Glutamatergic neuron (in vitro differentiated cells): ENCODE data around the gene CTAG1A. TPM values are rescaled to one million over a fixed set of nuclear protein-coding genes. Genes with fewer than 3 reads are reported as not detected.
"Not testable (repeated sequence)": the region's sequence is repeated elsewhere in the genome, so short reads cannot be mapped to it uniquely, and the experiment has no call there.

ENCODE experiments used
- DNase-seq: peaks from one replicate; pipeline ENCODE4 v3.0.0; 2022
- H3K27ac Mint-ChIP-seq: one replicate; pipeline ENCODE4 v1.8.0; 2020; ENCODE audit warnings: mild to moderate bottlenecking, mixed read lengths, inconsistent platforms; ENCODE audit not compliant: unreplicated experiment
- H3K27me3 Mint-ChIP-seq: one replicate; pipeline ENCODE4 v1.8.0; 2020; ENCODE audit warnings: mild to moderate bottlenecking, moderate library complexity, mixed read lengths, inconsistent platforms; ENCODE audit not compliant: unreplicated experiment
- H3K36me3 Mint-ChIP-seq: one replicate; pipeline ENCODE4 v1.8.0; 2020; ENCODE audit warnings: mild to moderate bottlenecking, mixed read lengths, inconsistent platforms; ENCODE audit not compliant: unreplicated experiment
- H3K4me1 Mint-ChIP-seq: one replicate; pipeline ENCODE4 v1.8.0; 2020; ENCODE audit warnings: mild to moderate bottlenecking, low read depth, mixed read lengths, inconsistent platforms; ENCODE audit not compliant: unreplicated experiment
- H3K4me3 Mint-ChIP-seq: one replicate; pipeline ENCODE4 v1.8.0; 2020; ENCODE audit warnings: mild to moderate bottlenecking, mixed read lengths, inconsistent platforms; ENCODE audit not compliant: unreplicated experiment
- H3K9me3 Mint-ChIP-seq: one replicate; pipeline ENCODE4 v1.8.0; 2020; ENCODE audit warnings: mild to moderate bottlenecking, moderate library complexity, mixed read lengths, inconsistent platforms; ENCODE audit not compliant: unreplicated experiment
- CTCF ChIP-seq: fragments of 200-600 bp; sonication (generic); IDR thresholded peaks from one replicate; pipeline ENCODE4 v1.5.0; 2021; ENCODE audit not compliant: partially characterized antibody, unreplicated experiment
- total RNA-seq: library from RNA; stranded (reverse); fragmentation: NEBNext Ultra II Directional; extraction: Animal tissue kit (Norgen Biotek cat#: 25700); gene quantifications from one replicate; pipeline ENCODE4 v1.2.1, GENCODE V29; 2021; ENCODE audit not compliant: unreplicated experiment

The CTAG1A gene
- total RNA-seq, 1 donor from 2014 or later = not detected

- H3K27ac Mint-ChIP-seq = peak within 1 kb of the TSS; percentile 89
- H3K36me3 Mint-ChIP-seq = no peaks in the 10 kb centered on the region
- H3K27me3 Mint-ChIP-seq = no peaks in the 10 kb centered on the region
- H3K9me3 Mint-ChIP-seq = peaks cover 6% of the 10 kb centered on the region
- no peak for TF ChIP-seq CTCF
- peak; percentile 91 for DNase-seq
- H3K4me1 Mint-ChIP-seq = peaks cover 4% of the 10 kb centered on the region
- peak within 1 kb of the TSS; percentile 97 for H3K4me3 Mint-ChIP-seq
These were observed 37.5 kb upstream of the CTAG1A start, which contains the start of gene IKBKG for GRCh38 chrX:154547245-154548027. TSS of gene IKBKG (plus strand) at chrX:154547620. CDS start at chrX:154552003, 4,383 bp downstream.

- no peak for TF ChIP-seq CTCF
- no peaks in the 10 kb centered on the region for H3K27me3 Mint-ChIP-seq
- peak overlapping the region; percentile 89 for H3K27ac Mint-ChIP-seq
- no peak for DNase-seq
- H3K4me3 Mint-ChIP-seq = peak overlapping the region; percentile 97
- peaks cover 4% of the 10 kb centered on the region for H3K4me1 Mint-ChIP-seq
- H3K9me3 Mint-ChIP-seq = peaks cover 6% of the 10 kb centered on the region
- no peaks in the 10 kb centered on the region for H3K36me3 Mint-ChIP-seq
These were observed 37.0 kb upstream of the CTAG1A start for GRCh38 chrX:154548028-154548316.

- no peak for DNase-seq
- H3K27me3 Mint-ChIP-seq = no peaks in the 10 kb centered on the region
- H3K36me3 Mint-ChIP-seq = no peaks in the 10 kb centered on the region
- peaks cover 6% of the 10 kb centered on the region for H3K9me3 Mint-ChIP-seq
- H3K27ac Mint-ChIP-seq = no peak overlapping the region
- TF ChIP-seq CTCF = no peak
- no peak overlapping the region for H3K4me3 Mint-ChIP-seq
- peaks cover 4% of the 10 kb centered on the region for H3K4me1 Mint-ChIP-seq
These were observed 35.2 kb upstream of the CTAG1A start for GRCh38 chrX:154549766-154550165.

GRCh38 chrX:154552112-154552806 lies 32.7 kb upstream of the CTAG1A start:
- not testable (repeated sequence) for H3K4me3 Mint-ChIP-seq

GRCh38 chrX:154558060-154558690 lies 26.8 kb upstream of the CTAG1A start:
- DNase-seq, H3K4me1 Mint-ChIP-seq, H3K36me3 Mint-ChIP-seq, H3K9me3 Mint-ChIP-seq, H3K4me3 Mint-ChIP-seq, H3K27ac Mint-ChIP-seq, H3K27me3 Mint-ChIP-seq: not testable (repeated sequence)

More at GRCh38 chrX:154552112-154552806, 32.7 kb upstream of the CTAG1A start:
- DNase-seq, H3K27me3 Mint-ChIP-seq, H3K4me1 Mint-ChIP-seq, H3K9me3 Mint-ChIP-seq, H3K36me3 Mint-ChIP-seq, H3K27ac Mint-ChIP-seq: not testable (repeated sequence)

GRCh38 chrX:154558896-154559295 lies 26.0 kb upstream of the CTAG1A start:
- H3K36me3 Mint-ChIP-seq, H3K9me3 Mint-ChIP-seq, DNase-seq, H3K4me1 Mint-ChIP-seq, H3K27ac Mint-ChIP-seq, H3K27me3 Mint-ChIP-seq, H3K4me3 Mint-ChIP-seq: not testable (repeated sequence)

- not testable (repeated sequence) for H3K9me3 Mint-ChIP-seq, H3K27me3 Mint-ChIP-seq, H3K4me1 Mint-ChIP-seq, DNase-seq, H3K27ac Mint-ChIP-seq, H3K4me3 Mint-ChIP-seq, H3K36me3 Mint-ChIP-seq
These were observed 24.6 kb upstream of the CTAG1A start for GRCh38 chrX:154560326-154560725.

- H3K9me3 Mint-ChIP-seq, H3K4me1 Mint-ChIP-seq: not testable (repeated sequence)
These were observed 22.6 kb upstream of the CTAG1A start for GRCh38 chrX:154562295-154562694.

GRCh38 chrX:154570361-154570760 lies 14.6 kb upstream of the CTAG1A start:
- H3K4me1 Mint-ChIP-seq, H3K9me3 Mint-ChIP-seq, DNase-seq, H3K27me3 Mint-ChIP-seq, H3K4me3 Mint-ChIP-seq, H3K36me3 Mint-ChIP-seq, H3K27ac Mint-ChIP-seq: not testable (repeated sequence)

More at GRCh38 chrX:154562295-154562694, 22.6 kb upstream of the CTAG1A start:
- DNase-seq, H3K36me3 Mint-ChIP-seq, H3K4me3 Mint-ChIP-seq, H3K27me3 Mint-ChIP-seq, H3K27ac Mint-ChIP-seq: not testable (repeated sequence)
